Peyer's patch (tissue), 4 donors: ENCODE measurements around the gene MARCHF7.

Source experiments
- CTCF ChIP-seq, 6 experiments: fragments of 450-650 bp in 4 of 6; fragments of 200-600 bp in 2 of 6; sonication (generic) in 1 of 6; IDR thresholded peaks; one replicate each; pipeline ENCODE4 v1.5.1; 2017 to 2019; ENCODE audit warnings: antibody characterized with exemption in 6 of 6, mild to moderate bottlenecking in 3 of 6, moderate library complexity in 1 of 6
- POLR2A ChIP-seq, 2 donors: fragments of 450-650 bp; IDR thresholded peaks; one replicate each; pipeline ENCODE4 v1.5.1; 2017; ENCODE audit warnings: antibody characterized with exemption in 2 of 2, mild to moderate bottlenecking in 2 of 2, moderate library complexity in 2 of 2

- TF ChIP-seq CTCF (IDR thresholded peaks at IDR 0.05) (no peak), POLR2A (IDR thresholded peaks at IDR 0.05) (no peak)
Measured at GRCh38 chr2:159683817-159684216, 28.5 kb upstream of the MARCHF7 start.
